HG02642 (cell line): ENCODE results near the gene MIB1.
A peak's percentile ranks its signal among the peaks of the same experiment; 100 is the strongest.
"Not testable (repeated sequence)": the region's sequence is repeated elsewhere in the genome, so short reads cannot be mapped to it uniquely, and the experiment has no call there.

ENCODE experiments used
- ATAC-seq: cut with Tn5 transposase; IDR thresholded peaks from one replicate; pipeline ENCODE4 v1.9.1; 2021; ENCODE audit warnings: mild to moderate bottlenecking; ENCODE audit not compliant: unreplicated experiment, poor library complexity

The MIB1 gene

DNA sequence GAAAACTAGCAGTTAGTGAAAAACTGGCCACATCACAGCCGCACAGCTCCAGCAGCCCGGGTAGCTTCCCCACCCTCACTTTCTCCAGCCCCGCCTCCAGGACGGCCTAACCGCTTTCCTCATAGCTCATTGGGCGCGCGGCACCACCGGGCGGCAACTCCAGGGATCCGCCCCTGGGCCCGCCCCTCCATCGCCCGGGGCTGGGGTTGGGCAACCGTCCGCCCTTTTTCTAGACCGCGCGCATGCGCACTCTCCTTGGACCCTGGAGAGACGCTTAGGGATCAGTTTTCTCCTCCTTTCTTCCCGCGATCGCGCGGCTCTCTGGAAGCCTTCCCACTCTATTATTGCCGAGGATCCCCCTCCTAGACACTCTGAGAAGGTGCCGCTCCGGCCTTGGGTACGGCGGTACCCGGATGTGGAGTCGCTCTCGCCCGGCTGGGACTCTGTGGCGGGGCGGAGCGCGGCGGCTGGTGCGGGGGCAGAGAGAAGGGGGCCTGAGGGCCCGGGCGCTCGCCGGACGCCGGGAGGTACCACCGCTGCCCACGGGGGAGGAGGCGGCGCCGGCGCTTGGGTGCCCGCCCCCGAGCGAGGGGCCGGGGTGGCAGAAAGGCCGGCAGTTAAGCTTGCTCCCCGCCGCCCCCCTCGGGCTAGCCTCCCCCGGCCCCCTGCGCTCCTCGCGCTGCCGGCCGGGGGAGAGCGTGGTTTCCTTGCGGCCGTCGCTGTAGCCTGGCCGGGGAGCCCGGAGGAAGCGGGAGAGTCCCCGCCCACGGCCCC is at the start of gene MIB1:
Gene MIB1, plus strand, starts transcription at position 255 of the 774 bp plus-strand sequence. CDS start 792 bp downstream, outside the sequence.
- peak; percentile 97 for ATAC-seq

GRCh38 chr18:21693322-21693721 is 47.3 kb upstream of the MIB1 start:
- no peak for ATAC-seq

DNA sequence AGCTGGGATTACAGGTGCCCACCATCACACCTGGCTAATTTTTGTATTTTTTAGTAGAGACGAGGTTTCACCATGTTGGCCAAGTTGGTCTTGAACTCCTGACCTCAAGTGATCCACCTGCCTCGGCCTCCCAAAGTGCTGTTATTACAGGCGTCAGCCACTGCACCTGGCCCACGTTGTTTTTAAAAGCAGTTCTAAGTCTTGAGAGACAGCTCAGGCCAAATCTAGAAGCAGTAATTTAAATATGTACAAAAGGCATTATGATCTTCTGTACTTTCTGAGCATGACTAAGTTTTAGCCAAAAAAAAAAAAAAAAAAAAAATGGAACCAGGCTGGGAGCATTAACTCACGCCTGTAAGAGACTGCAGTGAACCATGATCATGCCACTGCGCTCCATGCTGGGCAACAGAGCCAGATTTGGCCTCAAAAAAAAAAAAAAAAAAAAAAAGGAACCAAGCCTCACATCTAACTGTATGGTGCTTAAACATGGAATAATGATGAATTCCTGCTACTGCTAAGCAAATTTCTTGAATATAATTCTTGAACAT is 40.0 kb upstream of the MIB1 start:
- no peak for ATAC-seq

DNA sequence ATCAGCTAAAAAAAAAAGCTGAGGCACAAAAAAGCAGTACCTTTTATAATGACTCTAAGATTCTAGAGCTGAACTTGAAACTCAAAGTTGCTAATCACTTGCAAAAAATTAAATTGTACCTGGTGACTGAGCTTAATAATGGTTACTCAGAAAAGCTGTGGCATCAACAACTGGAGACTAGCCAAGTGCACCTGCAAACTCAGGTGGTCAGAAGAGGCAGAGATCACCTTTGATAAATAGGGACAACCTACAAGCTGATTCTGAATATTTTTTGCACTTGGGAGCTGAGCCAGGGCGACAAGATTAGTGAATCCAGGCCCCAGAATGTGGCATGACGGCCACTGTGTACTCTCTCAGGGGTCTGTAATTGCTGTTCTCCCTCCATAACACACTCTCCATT is 39.0 kb upstream of the MIB1 start:
- no peak for ATAC-seq

DNA sequence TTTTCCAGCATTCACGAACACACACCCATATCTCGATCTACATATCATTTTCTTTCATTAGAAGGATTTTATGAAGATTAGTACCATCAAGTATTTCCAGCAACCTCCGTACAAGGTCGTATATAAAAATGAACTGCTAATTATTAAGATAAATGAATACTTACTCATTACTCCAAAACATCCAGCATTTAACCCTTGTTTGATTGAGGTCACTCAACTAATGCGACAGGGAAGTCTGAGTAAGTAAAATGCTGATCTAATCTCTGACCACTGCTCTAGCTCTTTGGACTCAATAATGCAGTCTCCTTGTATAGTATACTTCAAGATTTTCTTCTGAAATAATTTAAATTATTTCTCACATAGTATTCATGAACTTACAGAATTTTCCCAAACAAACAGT is 38.0 kb upstream of the MIB1 start:
- no peak for ATAC-seq

DNA sequence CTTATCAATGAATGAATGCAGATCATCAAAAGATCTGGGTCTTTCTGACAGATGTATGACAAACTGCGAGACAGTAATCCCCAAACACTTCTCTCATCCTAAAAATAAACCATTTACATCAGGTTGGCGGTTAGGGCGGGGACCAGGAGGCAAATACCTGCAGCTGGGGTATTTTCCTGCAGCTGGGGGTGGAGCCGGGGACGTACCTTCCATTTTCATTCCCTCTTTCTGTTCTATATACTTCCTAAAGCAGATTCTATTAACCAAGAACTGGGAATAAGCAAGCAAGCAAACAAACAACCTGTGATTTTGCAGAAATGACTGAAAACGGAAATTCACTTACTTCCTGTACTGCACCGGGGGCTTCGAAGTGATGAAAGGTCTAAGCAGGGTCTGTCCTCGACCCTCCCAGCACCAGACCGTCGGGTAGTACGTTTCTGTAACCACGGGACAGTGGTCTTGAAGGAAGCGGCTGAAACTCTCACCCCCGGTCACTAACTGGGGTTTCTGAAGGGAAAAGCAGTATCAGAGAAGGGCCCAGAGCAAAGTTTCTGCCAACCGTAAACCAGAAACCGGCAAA is 37.3 kb upstream of the MIB1 start:
- ATAC-seq, result no peak

DNA sequence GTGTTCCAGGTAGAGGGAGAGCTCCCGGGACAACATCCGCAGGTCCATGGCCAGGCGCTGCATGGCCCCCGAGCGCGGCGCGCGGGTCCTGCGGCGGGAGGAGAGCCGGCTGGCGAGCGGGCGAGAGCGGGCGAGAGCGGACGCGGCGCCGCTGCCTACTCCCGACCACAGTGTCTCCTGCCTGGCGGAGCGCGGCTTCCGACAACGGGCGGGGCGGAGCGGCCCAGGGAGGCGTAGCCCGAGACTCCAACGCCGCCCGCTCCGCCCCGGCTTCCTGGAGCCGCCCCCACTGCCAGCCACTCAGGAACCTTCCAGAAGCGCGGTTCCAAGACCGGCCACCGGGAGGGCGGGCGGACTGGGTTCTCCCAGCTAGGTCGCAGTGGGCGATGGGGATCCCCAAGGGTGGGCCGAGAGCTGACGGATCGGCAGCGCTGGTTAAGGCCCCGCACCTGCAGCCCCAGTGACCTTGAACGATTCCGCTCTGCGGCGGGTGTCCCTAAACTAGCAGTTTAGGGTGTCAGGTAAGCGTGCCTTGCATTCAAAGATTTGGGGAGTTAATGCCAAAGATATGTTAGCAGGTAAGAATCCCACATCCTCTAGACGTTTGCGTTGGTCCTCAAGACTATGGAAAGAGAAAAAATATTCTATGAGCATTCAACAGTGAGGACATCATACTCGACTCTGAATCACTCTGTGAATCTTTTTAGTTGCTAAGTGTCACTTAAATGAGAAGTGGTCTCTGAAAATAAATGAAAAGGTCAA is 35.8 kb upstream of the MIB1 start, which contains the start of gene ABHD3:
Gene ABHD3, minus strand, starts transcription at position 172 of the 762 bp plus-strand sequence. Its CDS starts 109 bp downstream, at position 63.
- peak; percentile 95 for ATAC-seq

DNA sequence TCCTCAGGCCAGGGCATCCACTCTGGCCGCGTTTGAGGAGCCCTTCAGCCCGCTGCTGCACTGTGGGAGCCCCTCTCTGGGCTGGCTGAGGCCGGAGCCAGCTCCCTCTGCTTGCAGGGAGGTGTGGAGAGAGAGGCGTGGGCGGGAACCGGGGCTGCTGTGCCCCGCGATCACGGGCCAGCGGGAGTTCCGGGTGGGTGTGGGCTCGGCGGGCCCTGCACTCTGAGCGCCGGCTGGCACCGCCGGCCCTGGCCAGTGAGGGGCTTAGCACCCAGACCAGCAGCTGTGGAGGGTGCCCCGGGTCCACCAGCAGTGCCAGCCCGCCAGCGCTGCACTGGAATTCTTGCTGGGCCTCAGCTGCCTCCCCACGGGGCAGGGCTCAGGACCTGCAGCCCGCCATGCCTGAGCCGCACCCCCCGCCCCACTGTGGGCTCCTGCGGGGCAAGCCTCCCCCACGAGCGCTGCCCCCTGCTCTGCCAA is 34.2 kb upstream of the MIB1 start:
- ATAC-seq, result no peak

DNA sequence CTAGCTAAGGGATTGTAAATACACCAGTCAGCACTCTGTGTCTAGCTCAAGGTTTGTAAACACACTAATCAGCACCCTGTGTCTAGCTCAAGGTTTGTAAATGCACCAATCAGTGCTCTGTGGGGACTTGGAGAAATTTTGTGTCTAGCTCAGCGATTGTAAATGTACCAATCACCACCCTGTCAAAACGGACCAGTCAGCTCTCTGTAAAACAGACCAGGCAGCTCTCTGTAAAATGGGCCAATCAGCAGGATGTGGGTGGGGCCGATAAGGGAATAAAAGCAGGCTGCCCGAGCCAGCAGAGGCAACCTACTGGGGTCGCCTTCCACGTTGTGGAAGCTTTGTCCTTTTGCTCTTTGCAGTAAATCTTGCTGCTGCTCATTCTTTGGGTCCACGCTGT is 33.5 kb upstream of the MIB1 start:
- not testable (repeated sequence) for ATAC-seq

- no peak for ATAC-seq
These were observed 26.1 kb upstream of the MIB1 start for GRCh38 chr18:21714474-21714873.

DNA sequence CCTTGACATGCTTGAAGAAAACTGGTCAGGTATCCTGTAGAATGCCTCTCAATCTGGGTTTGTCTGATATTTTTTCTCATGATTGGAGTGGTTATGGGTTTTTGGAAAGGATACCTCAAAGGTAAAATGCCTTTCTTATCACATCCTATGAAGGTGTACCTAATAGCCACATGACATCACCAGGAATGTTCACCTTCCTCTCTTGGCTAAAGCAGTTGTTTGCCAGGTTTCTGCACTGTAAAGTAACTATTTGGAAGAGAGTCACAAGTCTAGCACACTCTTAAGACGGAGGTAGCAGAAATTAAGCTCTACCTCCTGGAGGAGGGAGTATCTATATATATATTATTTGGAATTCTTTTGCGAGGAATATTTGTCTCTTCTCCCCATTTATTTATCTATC is 17.9 kb upstream of the MIB1 start:
- ATAC-seq, result no peak

DNA sequence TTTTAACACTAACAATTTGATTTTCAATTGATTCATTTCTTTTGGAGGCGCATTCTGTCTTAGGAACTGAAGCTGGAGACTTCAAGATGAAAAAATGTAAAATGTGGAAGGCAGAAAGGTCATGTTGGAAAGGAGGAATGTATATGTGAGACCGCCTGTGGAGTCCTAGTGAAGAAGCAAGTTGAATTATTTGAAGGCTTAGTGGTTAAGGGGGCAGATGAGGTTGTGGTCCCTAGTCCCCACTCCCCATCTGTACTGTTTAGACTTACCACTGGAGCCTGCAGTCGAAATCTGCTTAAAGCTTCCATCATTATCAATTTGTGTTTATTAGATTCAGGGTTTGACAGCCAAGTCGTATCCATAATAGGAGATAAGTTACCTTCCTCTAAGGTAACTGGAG is 15.4 kb upstream of the MIB1 start:
- ATAC-seq, result no peak

DNA sequence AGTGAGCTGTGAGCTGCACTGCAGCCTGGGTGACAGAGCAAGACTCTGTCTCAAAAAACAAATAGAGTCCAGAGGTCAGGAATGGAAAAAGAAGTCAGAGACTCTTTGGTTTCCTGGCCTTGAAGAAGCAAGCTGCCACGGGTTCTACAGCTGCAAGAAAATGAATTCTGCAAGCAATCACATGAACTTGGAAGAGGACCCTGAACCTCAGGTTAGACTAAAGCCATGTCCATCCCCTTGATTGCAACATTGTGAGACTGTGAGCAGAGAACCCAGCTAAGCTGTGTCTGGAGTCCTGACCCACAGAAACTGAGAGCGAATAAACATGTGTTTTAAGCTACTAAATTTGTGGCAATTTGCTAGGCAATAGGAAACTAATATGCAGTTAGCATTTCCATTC is 12.9 kb upstream of the MIB1 start:
- ATAC-seq, result no peak

DNA sequence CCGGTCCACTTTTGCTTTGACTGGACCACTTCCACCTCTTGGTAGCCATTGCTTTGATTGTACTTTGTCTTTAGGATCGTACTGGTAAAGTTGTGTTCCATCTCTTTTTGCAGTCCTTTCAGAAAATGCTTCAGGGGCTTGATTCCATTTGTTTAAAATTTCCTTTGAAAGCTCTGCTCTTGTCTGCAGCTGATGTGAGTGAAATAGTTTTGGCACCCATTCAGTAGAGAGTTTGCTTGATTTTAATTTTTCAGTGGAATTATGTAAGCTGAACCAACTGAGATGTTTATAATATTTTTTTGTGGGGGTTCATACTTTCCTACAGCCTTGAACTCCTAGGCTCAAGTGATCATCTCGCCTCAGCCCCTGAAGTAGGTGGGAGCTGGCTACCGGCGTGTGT is 7.6 kb upstream of the MIB1 start:
- ATAC-seq, result no peak

DNA sequence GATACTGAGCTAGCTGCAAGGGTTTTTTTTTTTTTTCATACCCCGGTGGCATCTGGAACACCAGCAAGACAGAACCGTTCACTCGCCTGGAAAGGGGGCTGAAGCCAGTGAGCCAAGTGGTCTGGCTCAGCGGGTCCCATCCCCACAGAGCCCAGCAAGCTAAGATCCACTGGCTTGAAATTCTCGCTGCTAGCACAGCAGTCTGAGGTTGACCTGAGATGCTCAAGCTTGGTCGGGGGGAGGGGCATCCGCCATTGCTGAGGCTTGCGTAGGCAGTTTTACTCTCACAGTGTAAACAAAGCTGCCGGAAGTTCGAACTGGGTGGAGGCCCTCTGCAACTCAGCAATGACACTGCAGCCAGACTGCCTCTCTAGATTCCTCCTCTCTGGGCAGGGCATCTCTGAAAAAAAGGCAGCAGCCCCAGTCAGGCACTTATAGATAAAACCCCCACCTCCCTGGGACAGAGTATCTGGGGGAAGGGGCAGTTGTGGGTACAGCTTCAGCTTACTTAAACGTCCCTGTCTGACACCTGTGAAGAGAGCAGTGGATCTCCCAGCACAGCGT is 5.1 kb upstream of the MIB1 start:
- ATAC-seq, result no peak

- not testable (repeated sequence) for ATAC-seq
These were observed 3.7 kb upstream of the MIB1 start for GRCh38 chr18:21736926-21737325.

- peak; percentile 6 for ATAC-seq
These were observed 721 bp upstream of the MIB1 start for GRCh38 chr18:21739604-21740537.

GRCh38 chr18:21741312-21741561 is 645 bp downstream of the MIB1 start:
- ATAC-seq, result no peak

DNA sequence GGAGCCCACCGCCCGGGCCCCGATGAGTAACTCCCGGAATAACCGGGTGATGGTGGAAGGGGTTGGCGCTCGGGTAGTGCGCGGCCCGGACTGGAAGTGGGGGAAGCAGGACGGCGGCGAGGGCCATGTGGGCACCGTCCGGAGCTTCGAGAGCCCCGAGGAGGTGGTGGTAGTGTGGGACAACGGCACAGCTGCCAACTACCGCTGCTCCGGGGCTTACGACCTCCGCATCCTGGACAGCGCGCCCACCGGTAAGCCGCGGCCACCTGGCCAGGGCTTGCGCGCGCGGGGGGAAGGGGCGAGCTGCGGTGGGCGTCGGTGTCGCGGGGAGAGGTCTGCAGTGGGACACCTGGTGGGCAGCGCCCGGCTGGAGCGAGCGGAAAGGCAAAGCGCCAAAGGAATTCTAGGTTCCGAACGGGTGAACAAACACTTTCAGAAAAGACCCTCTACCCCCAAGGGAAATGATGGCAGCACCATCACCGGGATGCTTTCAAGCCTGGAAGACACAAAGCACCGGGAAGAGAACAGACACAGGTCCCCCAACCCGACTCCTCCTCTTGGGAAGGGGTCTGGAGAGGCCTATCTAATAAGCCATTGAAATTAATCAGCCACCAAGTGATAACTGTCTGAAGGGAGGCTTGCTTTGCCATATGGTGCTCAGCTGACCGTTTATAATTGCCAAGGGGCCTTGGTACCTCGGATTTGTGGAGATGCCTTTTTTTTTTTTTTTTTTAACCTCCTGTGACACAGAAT is 1.1 kb downstream of the MIB1 start:
- ATAC-seq, result peak; percentile 18
